ENCODE data around the gene COQ8A.

GRCh38 chr1:226988334-226988666 is 48.2 kb downstream of the COQ8A start:
- TF ChIP-seq EZH2 (IDR thresholded peaks at IDR 0.05; ENCODE audit: borderline replicate concordance) (no peak), CTCF (IDR thresholded peaks at IDR 0.05; ENCODE audit: poor library complexity) (no peak)

Data from hepatocyte (in vitro differentiated cells).